ENCODE results near the gene HNRNPU.

GRCh38 chr1:244865820-244866219 is 1.5 kb upstream of the HNRNPU start:
- TF ChIP-seq, protein P1, sequence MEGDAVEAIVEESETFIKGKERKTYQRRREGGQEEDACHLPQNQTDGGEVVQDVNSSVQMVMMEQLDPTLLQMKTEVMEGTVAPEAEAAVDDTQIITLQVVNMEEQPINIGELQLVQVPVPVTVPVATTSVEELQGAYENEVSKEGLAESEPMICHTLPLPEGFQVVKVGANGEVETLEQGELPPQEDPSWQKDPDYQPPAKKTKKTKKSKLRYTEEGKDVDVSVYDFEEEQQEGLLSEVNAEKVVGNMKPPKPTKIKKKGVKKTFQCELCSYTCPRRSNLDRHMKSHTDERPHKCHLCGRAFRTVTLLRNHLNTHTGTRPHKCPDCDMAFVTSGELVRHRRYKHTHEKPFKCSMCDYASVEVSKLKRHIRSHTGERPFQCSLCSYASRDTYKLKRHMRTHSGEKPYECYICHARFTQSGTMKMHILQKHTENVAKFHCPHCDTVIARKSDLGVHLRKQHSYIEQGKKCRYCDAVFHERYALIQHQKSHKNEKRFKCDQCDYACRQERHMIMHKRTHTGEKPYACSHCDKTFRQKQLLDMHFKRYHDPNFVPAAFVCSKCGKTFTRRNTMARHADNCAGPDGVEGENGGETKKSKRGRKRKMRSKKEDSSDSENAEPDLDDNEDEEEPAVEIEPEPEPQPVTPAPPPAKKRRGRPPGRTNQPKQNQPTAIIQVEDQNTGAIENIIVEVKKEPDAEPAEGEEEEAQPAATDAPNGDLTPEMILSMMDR (IDR thresholded peaks at IDR 0.05), result no peak
- TF ChIP-seq POLR2A (IDR thresholded peaks at IDR 0.05), result no peak
